HG02763 (cell line): Measurements from ENCODE around the gene KRT6A.
"Not testable (repeated sequence)": the region's sequence is repeated elsewhere in the genome, so short reads cannot be mapped to it uniquely, and the experiment has no call there.

Source experiments
- ATAC-seq: cut with Tn5 transposase; IDR thresholded peaks from one replicate; pipeline ENCODE4 v1.9.1; 2021; ENCODE audit warnings: mild to moderate bottlenecking, moderate library complexity; ENCODE audit not compliant: unreplicated experiment

Gene KRT6A

DNA sequence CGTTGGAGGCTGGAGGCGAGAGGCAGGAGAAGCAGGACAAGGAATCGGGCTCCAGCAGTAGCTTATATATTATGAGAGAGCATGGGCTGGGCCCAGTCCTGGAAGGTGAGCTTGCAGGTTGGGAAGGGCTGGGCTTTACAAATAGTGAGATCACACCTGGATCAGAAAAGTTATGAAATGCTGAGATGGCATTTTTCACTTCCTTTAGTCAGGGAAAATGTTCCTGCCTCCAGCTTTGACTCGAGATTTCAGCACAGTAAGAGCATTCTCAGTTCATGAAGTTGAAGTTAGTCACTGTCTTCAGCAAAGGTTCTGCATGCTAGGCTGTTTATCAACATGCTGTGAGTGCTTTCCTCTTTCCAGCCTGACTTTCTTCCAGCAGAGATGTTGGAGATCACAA is 19.3 kb downstream of the KRT6A start, which contains the start of gene KRT6C:
TSS of gene KRT6C (minus strand) at position 38 of the 400 bp plus-strand sequence. CDS start 68 bp downstream, outside the sequence.
- no peak for ATAC-seq

GRCh38 chr12:52469853-52470252 is 23.2 kb downstream of the KRT6A start:
- no peak for ATAC-seq

DNA sequence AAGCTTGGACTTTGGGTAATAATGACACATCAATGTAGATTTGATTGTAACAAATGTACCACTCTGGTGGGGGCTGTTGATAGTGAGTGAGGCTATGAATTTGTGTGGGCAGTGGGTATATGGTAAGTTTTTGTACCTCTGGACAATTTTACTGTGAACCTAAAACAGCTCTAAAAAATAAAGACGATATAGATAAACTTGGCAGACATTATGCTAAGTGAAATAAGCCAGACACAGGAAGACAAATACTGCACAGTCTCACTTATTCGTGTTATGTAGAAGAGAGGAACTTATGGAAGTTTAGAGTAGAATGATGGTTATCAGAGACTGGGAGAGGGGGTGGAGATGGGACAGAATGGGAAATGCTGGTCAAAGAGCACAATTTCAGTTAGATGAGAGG is 28.2 kb downstream of the KRT6A start:
- ATAC-seq = no peak

- ATAC-seq = no peak
Measured at GRCh38 chr12:52461693-52462092, 31.4 kb downstream of the KRT6A start.

GRCh38 chr12:52458861-52459260 is 34.2 kb downstream of the KRT6A start:
- ATAC-seq = no peak

GRCh38 chr12:52455821-52456220 is 37.2 kb downstream of the KRT6A start:
- ATAC-seq = no peak

DNA sequence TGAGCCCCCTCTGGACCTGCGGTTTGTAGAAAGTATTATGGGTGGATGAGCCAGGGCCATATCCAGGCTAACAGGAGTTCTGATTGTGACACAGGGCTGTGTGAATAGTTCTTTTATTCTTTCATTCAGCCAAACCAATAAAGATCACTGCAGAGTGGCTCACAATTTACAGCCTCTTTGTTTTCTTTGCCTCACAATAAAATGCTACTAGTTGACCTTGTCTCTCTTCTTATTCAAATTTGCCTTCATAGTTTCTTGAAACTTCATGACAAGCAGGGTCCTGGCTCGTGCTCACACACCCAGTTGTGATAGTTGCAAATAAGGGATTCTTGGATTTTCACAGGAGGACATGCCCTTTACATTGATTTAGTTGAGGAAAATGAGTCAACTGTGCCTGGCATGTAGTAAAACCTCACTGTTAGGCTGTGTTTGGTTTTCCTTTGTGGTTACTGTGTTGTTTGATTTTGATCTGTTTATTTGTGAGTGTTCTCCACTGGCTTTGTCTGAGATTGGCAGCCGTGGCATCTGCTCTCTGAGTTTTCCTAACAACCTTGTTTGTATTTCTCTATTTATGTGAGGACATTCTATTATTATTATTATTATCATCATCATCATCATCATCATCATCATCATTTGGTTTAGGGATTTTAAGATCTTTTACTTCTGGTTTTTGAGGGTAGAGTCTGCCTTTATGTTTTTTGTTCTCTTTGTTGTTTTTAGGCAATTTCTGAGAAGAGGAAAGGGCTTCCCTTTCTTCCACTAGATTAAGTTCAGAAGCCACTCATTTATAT is 38.5 kb downstream of the KRT6A start:
- ATAC-seq = no peak

DNA sequence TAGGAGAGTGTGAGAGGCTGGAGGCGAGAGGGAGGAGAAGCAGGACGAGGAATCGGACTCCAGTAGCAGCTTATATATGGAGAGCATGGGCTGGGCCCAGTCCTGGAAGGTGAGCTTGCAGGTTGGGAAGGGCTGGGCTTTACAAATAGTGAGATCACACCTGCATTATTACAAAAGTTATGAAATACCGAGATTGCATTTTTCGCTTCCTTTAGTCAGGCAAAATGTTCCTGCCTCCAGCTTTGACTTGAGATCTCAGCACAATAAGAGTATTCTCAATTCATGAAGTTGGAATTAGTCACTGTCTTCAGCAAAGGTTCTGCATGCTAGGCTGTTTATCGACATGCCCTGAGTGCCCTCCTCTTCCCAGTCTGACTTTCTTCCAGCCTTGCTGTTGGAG is 41.0 kb downstream of the KRT6A start, which contains the start of gene KRT6B:
TSS of gene KRT6B (minus strand) at position 46 of the 400 bp plus-strand sequence. CDS start 68 bp downstream, outside the sequence.
- ATAC-seq = no peak

- ATAC-seq = no peak
Measured at GRCh38 chr12:52448228-52448627, 44.8 kb downstream of the KRT6A start.

DNA sequence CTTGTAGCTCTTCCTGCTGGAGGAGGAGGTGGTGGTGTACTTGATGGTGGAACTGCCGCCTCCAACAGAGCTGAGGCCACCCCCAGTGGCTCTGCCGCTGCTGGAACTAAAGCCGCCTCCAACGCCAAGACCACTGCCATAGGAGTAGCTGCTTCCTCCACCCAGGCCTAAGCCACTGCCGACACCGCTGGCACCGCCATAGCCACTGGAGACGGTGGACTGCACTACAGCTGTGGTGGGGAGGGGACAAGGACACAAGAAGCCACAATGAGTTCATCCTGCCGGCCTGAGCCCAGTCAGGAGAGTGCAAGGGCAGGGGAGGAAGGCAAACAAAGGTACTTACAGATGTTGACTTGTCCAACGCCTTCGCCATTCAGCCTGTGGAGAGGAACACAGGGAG is 45.9 kb downstream of the KRT6A start:
- not testable (repeated sequence) for ATAC-seq

- ATAC-seq = no peak
Measured at GRCh38 chr12:52446367-52447045, 46.6 kb downstream of the KRT6A start.

DNA sequence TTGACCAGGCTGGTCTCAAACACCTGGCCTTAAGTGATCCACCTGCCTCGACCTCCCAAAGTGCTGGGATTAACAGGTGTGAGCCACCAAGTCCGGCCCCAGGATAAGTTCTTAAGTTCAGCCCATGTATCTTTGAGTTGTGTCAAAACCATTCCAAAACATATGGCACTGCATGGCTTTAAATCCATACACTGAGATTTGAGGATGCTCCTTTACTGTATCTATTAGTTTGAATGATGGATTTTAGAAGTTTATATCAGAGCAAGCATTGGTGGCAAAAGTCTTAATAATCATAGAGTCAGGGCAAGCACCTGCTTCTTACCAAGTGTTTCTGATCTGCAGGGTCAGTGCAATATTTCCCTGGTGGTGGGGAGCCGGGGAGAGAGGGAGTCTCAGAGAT is 47.2 kb downstream of the KRT6A start:
- ATAC-seq = no peak

DNA sequence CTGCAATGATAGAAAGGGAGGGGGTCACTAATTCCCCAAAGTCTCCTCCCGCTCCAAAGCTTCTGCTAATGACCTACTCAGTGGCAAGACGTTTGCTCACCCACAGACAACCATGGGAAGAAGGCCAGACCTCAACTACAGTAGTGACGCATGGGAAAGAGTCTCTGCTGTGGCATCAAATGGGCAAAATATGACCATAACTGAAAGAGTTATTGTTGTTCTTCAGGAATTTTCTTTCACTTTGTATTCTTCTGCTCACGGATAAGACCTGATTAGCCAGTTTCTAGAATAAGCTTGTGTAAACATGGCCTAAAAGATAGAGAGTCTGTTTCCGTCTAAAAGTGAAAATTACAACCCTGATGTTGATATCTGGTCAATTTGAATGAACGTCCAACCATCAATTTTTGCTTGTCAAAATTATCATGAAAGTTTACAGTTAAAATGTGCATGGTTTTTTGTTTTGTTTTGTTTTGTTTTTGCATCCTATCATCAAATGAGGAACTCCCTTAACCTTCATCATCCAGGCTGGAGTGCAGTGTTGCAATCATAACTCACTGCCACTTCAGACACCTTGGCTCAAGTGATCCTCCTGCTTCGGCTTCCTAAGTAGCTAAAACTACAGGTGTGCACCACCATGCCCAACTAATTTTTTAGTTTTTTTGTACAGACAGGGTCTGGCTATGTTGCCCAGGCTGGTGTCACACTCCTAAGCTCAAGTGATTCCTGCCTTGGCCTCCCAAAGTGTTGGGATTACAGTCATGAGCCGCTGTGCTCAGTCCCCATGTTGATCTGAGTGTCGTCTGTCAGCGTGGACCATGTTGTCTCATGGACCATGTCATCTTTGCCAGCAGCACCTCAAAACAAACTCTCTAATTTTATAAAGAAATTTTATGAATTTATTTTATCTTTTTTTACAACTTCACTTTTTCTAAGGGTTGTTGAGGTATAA is 48.1 kb downstream of the KRT6A start:
- no peak for ATAC-seq

DNA sequence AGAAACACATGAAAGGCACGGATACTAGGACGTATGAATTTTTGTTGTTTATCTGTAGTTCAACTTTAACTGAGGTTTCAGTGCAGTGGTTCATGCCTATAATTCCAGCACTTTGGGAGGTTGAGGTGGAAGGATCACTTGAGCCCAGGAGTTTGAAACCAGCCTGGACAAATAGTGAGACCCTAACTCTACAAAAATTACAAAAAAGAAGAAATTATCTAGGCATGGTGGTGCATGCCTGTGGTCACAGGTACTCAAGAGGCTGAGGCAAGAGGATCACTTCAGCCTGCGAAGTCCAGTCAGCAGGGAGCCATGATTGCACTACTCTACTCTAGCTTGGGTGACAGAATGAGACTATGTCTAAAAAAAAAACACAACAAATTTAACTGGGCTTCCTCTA is 49.1 kb downstream of the KRT6A start:
- ATAC-seq = no peak

DNA sequence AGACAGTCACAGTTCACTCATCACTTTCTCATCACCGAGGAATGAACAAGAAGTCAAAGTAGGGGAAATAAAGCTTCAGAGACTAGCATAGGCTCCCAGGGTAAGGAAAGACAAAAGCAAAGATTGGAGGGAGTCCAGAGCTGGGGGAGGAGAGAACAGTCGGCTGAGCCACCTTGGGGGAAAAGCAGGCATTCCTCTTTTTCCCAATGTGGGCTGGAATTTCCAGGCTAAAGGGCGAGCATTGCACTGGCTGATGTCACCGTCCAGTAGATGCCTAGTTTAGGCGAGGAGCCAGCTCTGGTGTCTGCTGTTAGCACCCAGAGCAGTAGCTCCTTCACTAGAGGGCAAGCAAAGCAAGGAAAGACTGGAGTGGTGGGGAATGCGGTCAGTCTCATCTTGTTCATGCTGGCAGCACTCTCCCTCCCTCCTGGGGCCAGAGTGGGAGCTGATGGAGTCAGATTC is 50.4 kb downstream of the KRT6A start:
- ATAC-seq = no peak

DNA sequence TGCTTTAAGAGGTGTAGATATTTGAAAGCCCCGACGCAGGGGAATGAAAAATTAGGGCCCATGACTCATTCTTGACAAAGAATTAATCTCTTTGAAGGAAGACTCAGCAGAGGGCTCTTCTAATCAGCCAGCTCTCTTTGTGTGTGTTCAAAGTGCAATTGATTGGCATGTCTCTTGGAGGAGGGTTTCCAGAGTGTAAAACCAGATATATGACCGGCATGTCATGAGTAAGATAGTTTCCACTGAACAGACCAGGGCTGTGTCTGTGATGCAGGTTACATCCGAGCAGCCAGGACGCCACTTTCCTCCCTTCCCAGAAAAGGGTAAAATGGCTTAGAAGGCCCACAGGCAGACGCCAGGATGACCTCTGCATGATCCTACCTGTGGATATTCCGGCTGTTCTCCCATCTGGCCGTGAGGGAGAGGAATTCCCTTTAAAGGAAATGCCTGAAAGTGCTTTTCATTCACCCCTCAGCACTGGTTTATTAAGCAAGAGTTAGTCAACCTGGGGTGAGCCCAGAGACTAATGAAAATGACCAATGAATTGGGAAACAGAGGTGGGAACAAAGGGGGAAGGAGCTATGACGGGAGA is 51.6 kb downstream of the KRT6A start:
- no peak for ATAC-seq

GRCh38 chr12:52440821-52441319 is 52.2 kb downstream of the KRT6A start:
- ATAC-seq = no peak

DNA sequence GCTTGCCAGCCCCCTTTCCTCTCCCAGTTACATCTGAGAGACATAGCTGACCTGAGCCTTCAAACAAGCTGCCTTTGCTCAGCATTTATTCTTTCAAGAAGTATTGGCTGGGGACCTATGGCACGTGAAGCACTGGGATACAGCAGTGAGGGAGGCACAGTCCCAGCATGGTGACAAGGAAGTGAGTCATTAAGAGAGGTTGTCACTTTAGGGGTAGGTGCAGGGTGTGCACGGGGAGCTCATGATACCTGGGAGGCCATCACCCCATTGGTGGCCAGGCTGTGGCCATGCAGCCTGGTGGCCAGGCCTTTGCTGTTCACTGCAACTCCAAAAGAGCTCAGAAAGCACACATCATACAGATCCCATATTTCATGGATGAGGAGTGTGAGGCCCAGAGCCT is 53.2 kb downstream of the KRT6A start:
- no peak for ATAC-seq

DNA sequence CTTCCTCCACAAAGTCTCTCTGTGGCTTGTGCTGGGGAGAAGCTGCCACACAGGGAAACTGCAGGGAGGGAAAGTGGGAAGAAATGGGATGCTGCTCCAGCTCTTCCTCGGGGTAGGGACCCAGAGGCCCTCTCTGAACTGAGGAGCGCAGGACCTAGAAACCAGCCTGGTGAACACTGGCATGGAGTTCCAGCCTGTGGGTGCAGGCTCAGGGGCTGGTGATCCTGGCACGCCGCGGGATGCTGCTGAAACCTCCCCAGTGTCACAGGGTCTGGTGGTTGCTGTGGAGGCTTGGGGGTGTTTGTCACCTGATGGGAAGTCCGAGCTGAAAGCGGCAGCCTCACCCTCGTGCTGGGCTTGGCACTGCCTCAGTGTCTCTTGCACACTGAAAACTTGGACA is 53.6 kb downstream of the KRT6A start:
- no peak for ATAC-seq
